GM12878 (cell line): Measurements from ENCODE around the gene GPC6. TPM values are rescaled to one million over a fixed set of nuclear protein-coding genes. Genes with fewer than 3 reads are reported as not detected.

Experiments
- FOXM1 ChIP-seq: IDR thresholded peaks from 2 replicates; pipeline ENCODE4 v1.6.1; 2012; ENCODE audit warnings: low read depth, mild to moderate bottlenecking, inconsistent platforms, low read length, moderate library complexity
- MTA2 ChIP-seq: fragments of 450-650 bp; IDR thresholded peaks from 2 replicates; pipeline ENCODE4 v1.6.1; 2016; ENCODE audit warnings: low read depth, mild to moderate bottlenecking, moderate library complexity
- polyA plus RNA-seq, 11 experiments: library from polyadenylated mRNA; depleted of rRNA in 4 of 11; unstranded in 6 of 11; stranded (reverse) in 5 of 11; fragments of >200 nt; fragmentation: Nextera tagmentation in 4 of 11; fragmentation: Illumina TruSeq in 1 of 11; extraction: Ambion mirVana in 4 of 11; extraction: Trizol in 1 of 11; gene quantifications; 1 replicate in 1 of 11; 2 replicates in 10 of 11; pipeline versions ENCODE4 v1.2.1 to v1.2.3, GENCODE V29; 2011 to 2016; ENCODE audit warnings: inconsistent platforms in 2 of 11, missing spikeins in 2 of 11, low read depth in 1 of 11
- total RNA-seq, 4 experiments: library from RNA; depleted of rRNA in 3 of 4; stranded (reverse); fragments of >200 nt in 3 of 4; fragmentation: Illumina TruSeq in 1 of 4; extraction: Trizol in 1 of 4; gene quantifications; 2 replicates each; pipeline versions ENCODE4 v1.2.1 to v1.2.3, GENCODE V29; 2013 to 2021
- TF ChIP-seq, protein P1 (sequence below): fragments of 450-650 bp; IDR thresholded peaks from 2 replicates; pipeline ENCODE4 v1.6.1; 2016; ENCODE audit warnings: mild to moderate bottlenecking, moderate library complexity, borderline replicate concordance
- TF ChIP-seq, protein P2 (sequence below): IDR thresholded peaks from 2 replicates; pipeline ENCODE4 v1.6.1; 2012; ENCODE audit warnings: mild to moderate bottlenecking, low read depth, low read length
- TF ChIP-seq, protein P3 (sequence below): fragments of 450-650 bp; IDR thresholded peaks from 2 replicates; pipeline ENCODE4 v1.6.1; 2017; ENCODE audit warnings: mild to moderate bottlenecking

The GPC6 gene
- total and polyA plus RNA-seq, 10 of the 15 experiments (the other 5 are each of a cell fraction or from before 2014, with no cell fraction given) = 0.03 to 0.04 (median 0.03) TPM; not detected in 7

DNA sequence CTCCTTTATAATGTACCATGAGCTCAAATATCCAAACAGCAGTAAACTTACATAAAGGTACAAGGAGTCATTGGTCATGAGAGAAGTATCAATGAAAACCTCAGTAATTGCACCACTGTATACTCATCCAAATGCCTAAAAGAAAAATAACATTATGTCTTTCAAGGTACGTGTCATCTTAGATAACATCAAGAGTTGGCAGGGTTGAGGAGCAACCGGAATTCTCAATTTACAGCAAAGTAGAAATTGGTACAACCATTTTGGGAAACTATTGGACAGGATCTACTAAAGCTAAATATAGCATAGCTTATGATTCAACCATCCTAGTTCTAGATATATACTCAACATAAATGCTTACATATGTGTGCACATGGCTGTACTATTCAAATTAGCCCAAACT is 502.8 kb downstream of the GPC6 start (continued):
- TF ChIP-seq, protein P1, sequence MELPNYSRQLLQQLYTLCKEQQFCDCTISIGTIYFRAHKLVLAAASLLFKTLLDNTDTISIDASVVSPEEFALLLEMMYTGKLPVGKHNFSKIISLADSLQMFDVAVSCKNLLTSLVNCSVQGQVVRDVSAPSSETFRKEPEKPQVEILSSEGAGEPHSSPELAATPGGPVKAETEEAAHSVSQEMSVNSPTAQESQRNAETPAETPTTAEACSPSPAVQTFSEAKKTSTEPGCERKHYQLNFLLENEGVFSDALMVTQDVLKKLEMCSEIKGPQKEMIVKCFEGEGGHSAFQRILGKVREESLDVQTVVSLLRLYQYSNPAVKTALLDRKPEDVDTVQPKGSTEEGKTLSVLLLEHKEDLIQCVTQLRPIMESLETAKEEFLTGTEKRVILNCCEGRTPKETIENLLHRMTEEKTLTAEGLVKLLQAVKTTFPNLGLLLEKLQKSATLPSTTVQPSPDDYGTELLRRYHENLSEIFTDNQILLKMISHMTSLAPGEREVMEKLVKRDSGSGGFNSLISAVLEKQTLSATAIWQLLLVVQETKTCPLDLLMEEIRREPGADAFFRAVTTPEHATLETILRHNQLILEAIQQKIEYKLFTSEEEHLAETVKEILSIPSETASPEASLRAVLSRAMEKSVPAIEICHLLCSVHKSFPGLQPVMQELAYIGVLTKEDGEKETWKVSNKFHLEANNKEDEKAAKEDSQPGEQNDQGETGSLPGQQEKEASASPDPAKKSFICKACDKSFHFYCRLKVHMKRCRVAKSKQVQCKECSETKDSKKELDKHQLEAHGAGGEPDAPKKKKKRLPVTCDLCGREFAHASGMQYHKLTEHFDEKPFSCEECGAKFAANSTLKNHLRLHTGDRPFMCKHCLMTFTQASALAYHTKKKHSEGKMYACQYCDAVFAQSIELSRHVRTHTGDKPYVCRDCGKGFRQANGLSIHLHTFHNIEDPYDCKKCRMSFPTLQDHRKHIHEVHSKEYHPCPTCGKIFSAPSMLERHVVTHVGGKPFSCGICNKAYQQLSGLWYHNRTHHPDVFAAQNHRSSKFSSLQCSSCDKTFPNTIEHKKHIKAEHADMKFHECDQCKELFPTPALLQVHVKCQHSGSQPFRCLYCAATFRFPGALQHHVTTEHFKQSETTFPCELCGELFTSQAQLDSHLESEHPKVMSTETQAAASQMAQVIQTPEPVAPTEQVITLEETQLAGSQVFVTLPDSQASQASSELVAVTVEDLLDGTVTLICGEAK = no peak
- TF ChIP-seq MTA2 (no peak), FOXM1 (no peak)
- TF ChIP-seq, protein P2, sequence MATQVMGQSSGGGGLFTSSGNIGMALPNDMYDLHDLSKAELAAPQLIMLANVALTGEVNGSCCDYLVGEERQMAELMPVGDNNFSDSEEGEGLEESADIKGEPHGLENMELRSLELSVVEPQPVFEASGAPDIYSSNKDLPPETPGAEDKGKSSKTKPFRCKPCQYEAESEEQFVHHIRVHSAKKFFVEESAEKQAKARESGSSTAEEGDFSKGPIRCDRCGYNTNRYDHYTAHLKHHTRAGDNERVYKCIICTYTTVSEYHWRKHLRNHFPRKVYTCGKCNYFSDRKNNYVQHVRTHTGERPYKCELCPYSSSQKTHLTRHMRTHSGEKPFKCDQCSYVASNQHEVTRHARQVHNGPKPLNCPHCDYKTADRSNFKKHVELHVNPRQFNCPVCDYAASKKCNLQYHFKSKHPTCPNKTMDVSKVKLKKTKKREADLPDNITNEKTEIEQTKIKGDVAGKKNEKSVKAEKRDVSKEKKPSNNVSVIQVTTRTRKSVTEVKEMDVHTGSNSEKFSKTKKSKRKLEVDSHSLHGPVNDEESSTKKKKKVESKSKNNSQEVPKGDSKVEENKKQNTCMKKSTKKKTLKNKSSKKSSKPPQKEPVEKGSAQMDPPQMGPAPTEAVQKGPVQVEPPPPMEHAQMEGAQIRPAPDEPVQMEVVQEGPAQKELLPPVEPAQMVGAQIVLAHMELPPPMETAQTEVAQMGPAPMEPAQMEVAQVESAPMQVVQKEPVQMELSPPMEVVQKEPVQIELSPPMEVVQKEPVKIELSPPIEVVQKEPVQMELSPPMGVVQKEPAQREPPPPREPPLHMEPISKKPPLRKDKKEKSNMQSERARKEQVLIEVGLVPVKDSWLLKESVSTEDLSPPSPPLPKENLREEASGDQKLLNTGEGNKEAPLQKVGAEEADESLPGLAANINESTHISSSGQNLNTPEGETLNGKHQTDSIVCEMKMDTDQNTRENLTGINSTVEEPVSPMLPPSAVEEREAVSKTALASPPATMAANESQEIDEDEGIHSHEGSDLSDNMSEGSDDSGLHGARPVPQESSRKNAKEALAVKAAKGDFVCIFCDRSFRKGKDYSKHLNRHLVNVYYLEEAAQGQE = no peak
- TF ChIP-seq, protein P3, sequence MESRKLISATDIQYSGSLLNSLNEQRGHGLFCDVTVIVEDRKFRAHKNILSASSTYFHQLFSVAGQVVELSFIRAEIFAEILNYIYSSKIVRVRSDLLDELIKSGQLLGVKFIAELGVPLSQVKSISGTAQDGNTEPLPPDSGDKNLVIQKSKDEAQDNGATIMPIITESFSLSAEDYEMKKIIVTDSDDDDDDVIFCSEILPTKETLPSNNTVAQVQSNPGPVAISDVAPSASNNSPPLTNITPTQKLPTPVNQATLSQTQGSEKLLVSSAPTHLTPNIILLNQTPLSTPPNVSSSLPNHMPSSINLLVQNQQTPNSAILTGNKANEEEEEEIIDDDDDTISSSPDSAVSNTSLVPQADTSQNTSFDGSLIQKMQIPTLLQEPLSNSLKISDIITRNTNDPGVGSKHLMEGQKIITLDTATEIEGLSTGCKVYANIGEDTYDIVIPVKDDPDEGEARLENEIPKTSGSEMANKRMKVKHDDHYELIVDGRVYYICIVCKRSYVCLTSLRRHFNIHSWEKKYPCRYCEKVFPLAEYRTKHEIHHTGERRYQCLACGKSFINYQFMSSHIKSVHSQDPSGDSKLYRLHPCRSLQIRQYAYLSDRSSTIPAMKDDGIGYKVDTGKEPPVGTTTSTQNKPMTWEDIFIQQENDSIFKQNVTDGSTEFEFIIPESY = no peak
